Forelimb muscle (tissue), 1 donor: ENCODE results near the gene BBX. TPM values are rescaled to one million over a fixed set of nuclear protein-coding genes. Genes with fewer than 3 reads are reported as not detected.
"Not testable (repeated sequence)": the region's sequence is repeated elsewhere in the genome, so short reads cannot be mapped to it uniquely, and the experiment has no call there.

Experiments
- DNase-seq: peaks from one replicate; pipeline ENCODE4 v3.0.0-alpha.2; 2013; ENCODE audit warnings: low read depth
- polyA plus RNA-seq: library from polyadenylated mRNA; unstranded; fragments of 120-200 nt; gene quantifications from one replicate; pipeline ENCODE4 v1.2.1, GENCODE V29; 2013; ENCODE audit not compliant: insufficient read length

The BBX gene
- polyA plus RNA-seq, 1 donor: 42.0 TPM

- DNase-seq: no peak
These were observed 275.6 kb downstream of the BBX start for GRCh38 chr3:107798381-107798780.

GRCh38 chr3:107800710-107801109, 277.9 kb downstream of the BBX start:
- no peak for DNase-seq

DNA sequence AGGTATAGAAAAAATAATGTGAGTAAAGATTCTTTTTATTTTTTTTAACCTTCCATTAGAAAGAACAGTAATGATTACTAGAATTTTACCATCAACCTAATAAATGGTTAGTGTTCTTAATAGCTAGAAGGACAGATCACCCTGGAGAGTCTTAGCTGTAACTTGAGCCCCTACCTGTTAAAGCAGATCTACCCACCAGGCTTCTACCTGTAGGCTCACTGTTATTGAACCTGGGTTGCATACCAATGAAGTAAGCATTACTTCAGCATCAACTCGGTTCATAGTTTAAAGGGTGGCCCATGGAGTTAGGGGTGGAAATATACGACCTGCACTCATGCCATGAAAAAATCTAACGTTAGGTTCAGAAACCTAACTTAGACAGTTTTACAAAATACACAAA, 280.4 kb downstream of the BBX start:
- DNase-seq: no peak

DNA sequence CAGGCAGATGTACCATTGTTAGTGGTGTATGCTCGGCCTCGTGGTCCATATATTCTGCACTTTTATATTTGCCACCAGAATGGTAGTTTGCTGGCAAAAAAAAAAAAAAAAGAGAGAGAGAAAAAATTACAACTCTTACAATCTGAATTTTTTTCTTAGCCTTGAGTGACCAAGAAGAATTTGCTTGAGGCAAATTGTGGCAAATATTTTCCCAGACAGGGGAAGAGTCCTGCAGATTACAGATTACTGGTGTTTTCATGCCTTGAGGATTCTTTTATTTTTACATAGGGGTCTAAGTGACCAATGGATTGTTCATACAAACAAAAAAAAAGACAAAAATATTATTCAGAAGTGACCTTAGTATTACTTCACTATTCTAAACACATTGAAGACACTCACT, 283.3 kb downstream of the BBX start:
- DNase-seq: no peak

GRCh38 chr3:107806536-107806935, 283.8 kb downstream of the BBX start:
- no peak for DNase-seq

- no peak for DNase-seq
These were observed 287.7 kb downstream of the BBX start for GRCh38 chr3:107810171-107811071.

DNA sequence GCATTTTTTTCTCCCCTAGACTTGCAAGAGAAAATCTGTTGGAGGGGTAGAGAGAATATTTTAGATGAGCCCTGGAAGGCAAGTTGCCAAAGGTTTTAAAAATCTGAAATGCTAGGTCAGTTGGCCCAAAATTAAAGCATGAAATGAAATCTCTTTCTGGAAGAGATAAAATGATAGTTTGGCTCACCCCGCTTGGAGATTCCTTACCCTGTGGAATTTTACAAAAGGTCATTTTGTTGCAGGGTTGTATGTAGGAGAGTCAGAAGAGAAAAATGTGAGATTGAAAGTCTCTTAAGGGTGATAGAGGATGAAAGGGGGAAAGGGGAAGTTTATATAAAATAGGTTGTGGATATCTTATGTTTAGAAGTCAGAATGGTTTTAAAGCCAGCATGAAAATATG, 290.3 kb downstream of the BBX start:
- no peak for DNase-seq

DNA sequence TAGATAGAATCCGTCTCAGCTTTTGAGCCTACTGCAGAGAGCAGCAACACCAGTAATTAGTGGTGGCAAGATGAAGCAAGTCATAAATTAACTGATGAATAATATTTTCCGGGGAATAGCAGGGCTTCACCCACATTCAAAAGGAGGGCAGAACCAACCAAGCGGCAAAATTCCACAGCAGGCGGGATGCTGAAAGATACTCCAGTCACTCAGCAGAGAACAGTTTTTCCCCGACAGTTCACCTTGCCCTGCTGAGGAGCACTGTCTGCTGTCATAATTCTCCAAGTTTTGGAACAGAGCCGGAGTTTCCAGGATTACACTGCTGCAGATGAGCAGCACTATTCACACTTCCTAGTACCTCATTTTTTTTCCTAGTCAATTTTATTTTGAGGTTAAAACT, 293.3 kb downstream of the BBX start:
- no peak for DNase-seq

DNA sequence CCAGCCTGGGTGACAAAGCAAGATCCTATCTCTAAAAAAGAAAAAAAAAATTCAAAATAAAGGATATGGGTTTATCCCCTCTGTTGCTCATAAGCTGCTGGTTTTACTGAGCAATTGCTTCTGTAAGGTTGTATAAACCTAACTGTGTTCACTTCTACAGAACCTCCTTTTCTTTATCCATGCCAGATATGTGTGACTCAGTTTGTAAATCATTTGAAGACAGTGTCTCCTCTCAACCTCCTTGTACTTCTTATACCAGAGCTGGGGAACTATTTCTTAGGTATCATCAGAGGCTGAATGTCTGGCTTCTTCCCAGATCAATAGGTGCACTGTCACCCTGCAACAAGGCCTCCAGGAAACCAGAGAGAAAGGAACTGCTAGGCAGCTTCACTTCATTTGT, 294.3 kb downstream of the BBX start:
- DNase-seq: no peak

- DNase-seq: no peak
These were observed 295.3 kb downstream of the BBX start for GRCh38 chr3:107818025-107818424.

DNA sequence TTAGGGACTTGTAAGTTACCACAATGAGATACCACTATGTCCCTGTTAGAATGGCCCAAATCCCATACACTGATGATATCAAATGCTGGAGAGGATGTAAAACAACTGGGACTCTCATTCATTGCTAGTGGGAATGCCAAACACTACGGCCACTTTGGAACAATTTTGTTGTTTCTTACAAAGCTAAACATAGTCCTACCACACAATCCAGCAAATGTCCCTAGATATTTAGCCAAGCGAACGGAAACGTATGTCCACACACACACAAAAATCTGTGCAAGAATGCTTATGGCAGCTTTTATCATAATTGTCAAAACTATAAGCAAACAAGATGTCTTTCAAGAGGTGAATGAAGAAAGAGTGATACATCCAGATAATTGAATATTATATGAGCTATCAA, 296.9 kb downstream of the BBX start:
- no peak for DNase-seq

GRCh38 chr3:107822308-107822707, 299.5 kb downstream of the BBX start:
- DNase-seq: no peak

GRCh38 chr3:107824822-107825371, 302.1 kb downstream of the BBX start:
- DNase-seq: no peak

DNA sequence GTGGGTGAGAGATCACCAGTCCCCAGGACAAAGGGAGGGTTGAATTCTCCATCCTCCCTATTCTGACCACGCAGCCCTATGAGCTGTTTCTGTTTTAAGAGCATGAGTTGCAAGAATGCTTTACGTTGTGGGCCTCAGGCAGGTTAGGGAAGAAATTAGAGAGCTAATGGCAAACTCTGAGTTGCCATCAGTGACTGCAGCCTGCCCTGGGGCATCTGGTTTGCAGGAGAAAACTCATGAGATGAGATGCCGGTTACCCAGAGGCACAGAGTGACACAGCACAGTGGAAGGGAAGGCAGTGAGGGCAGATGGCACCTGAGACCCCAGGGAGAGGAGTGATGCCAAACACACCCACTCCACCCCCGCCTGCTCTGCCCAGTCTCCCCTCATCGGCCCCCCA, 302.8 kb downstream of the BBX start:
- no peak for DNase-seq

DNA sequence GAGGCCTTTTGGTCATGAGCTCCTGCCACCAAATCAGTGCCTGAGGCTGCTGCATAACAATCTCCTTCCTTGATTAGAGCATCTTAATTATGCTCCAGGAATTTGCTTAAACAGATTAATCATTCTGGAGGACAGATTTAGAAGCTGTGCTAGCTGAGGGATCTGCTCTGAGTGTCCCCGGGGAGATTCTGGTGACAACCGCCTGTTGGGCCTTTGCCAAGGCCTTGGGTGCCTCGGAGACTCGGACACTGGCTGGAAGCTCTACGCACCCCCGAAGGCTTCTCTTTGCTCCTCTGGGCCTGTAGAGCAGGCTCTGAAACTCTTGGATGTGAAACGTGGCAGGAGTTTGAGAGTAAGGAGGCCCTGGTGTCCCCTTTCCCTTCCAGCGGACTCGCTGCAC, 304.0 kb downstream of the BBX start:
- no peak for DNase-seq

DNA sequence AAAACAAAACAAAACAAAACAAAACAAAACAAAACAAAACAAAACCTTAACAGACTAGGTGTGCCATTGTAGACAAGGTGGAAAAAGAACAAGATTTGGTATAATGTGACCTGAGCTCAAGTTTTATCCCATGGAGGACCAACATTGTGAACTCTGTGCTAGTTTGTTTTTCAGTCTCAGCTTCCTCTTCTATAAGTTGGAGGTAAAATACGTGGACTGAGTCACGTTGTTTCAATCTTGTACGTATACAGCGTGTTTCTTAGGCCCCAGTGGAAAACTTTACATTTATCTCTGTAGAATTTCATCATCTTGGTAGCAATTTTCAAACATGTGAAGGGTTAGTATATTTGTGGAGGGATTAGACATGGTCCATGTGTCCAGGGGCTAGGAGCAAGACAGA, 306.4 kb downstream of the BBX start:
- no peak for DNase-seq

DNA sequence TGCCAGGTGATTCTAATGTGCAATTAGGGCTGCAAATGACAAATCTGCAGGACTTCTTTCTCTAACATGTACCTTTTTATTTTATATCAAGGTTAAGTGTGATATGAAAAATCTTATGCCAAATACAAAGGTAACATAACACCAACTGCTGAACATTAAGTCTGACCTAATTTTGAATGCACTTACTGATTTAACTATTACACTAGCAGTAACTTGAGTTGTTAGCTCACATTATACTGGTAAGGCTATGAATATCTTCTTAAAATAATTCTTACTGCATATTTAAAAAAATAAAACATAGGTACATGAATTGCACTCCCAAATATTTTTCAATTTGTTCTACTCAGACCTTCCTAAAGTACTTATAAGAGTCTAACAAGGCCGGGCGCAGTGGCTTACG, 308.8 kb downstream of the BBX start:
- DNase-seq: no peak

DNA sequence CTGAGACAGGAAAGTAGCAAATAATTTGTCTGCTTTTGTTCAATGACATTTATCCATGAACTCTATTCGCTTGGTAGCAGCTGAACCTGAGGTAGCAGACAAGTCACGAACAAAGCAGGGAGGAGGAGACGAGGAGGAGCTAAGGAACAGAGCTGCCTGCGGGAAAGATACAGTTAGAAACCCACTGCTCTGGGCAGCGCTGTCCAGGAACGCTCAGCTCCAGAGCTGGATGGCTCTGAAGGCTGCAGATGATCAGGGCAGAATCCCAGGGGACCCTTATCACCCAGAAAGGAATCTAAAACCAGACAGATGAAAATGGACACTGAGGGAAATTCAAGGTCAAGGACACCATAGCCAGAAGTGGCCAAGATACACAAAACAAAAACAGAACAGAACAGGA, 310.3 kb downstream of the BBX start:
- no peak for DNase-seq

GRCh38 chr3:107833722-107834416, 311.1 kb downstream of the BBX start:
- no peak for DNase-seq

- DNase-seq: not testable (repeated sequence)
These were observed 312.2 kb downstream of the BBX start for GRCh38 chr3:107835001-107835400.

DNA sequence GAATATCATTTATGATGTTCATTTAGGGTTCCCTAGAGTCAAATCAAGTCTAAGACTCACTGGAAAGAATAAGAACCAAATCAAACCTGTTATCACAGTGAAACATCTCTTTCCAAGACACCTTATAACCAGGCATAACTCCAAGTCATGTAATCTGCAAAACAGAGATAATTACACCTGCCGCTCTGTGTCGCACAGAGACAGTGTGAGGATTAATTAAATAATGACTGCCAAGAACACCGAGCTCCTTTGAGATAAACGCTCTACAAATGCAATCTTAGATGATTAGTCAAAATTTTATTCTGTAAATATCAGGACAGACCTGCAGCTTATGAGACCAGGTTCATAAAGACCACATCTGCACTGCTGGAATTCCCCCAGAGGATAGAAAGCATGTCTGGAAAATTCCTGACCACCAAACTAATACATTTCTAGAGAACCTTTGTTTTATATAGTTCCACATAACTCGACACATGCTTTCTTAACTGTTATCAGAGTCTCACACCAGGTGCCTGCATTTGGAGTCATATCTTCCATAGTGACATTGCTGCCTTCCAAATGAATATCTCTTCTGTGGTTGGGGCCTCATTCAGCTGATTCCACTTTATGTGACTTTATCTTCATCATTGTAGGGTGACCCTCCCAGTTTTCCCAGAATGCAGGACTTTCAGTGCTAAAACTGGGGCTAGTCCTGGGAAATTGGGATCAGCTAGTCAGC, 315.3 kb downstream of the BBX start:
- DNase-seq: no peak

DNA sequence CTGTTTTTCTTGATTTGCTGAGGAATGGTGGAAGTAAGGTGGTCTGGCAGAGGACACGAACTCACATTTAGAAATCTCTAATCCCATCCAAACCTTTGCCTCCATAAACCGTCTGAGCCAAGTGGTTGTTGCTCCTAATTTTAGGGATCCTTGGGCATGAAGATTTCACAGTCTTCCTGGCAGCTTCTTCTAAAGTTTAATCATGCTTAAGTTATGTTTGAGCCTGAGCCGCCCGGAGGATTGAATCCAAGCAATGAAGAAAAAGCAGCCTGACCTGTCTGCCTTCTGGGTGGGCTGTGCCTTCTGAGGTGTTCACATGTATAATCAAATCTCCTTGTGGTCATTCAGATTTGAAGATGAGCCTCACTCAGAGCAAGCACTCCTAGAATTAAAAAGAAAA, 319.1 kb downstream of the BBX start:
- DNase-seq: no peak
